Measurements from ENCODE around the gene CISD1.
"Not testable (repeated sequence)": the region's sequence is repeated elsewhere in the genome, so short reads cannot be mapped to it uniquely, and the experiment has no call there.

DNA sequence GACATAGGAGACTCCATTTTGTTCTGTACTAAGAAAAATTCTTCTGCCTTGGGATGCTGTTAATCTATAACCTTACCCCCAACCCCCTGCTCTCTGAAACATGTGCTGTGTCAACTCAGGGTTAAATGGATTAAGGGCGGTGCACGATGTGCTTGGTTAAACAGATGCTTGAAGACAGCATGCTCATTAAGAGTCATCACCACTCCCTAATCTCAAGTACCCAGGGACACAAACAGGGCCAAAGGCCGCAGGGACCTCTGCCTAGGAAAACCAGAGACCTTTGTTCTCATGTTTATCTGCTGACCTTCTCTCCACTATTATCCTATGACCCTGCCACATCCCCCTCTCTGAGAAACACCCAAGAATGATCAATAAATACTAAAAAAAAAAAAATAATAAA, 24.3 kb upstream of the CISD1 start:
- TF ChIP-seq POLR2A (IDR thresholded peaks at IDR 0.05): not testable (repeated sequence)
- TF ChIP-seq, protein P1, sequence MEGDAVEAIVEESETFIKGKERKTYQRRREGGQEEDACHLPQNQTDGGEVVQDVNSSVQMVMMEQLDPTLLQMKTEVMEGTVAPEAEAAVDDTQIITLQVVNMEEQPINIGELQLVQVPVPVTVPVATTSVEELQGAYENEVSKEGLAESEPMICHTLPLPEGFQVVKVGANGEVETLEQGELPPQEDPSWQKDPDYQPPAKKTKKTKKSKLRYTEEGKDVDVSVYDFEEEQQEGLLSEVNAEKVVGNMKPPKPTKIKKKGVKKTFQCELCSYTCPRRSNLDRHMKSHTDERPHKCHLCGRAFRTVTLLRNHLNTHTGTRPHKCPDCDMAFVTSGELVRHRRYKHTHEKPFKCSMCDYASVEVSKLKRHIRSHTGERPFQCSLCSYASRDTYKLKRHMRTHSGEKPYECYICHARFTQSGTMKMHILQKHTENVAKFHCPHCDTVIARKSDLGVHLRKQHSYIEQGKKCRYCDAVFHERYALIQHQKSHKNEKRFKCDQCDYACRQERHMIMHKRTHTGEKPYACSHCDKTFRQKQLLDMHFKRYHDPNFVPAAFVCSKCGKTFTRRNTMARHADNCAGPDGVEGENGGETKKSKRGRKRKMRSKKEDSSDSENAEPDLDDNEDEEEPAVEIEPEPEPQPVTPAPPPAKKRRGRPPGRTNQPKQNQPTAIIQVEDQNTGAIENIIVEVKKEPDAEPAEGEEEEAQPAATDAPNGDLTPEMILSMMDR (IDR thresholded peaks at IDR 0.05): not testable (repeated sequence)
